MM.1S (cell line): ENCODE results near the gene SNTN.

Source experiments
- DNase-seq: peaks from one replicate; pipeline ENCODE4 v3.0.0-alpha.2; 2015
- H2AFZ ChIP-seq: fragments of 300-600 bp; sonication (generic); 2 replicates; pipeline ENCODE4 v1.6.0; 2016; ENCODE audit warnings: antibody characterized with exemption, low read length
- H3F3A ChIP-seq: fragments of 300-600 bp; sonication (generic); 2 replicates; pipeline ENCODE4 v1.6.1; 2016; ENCODE audit warnings: mild to moderate bottlenecking, antibody characterized with exemption, low read length, moderate library complexity, mixed read lengths; ENCODE audit not compliant: insufficient read depth
- H3K27ac ChIP-seq: fragments of 300-600 bp; sonication (generic); 2 replicates; pipeline ENCODE4 v1.5.1; 2016; ENCODE audit warnings: mild to moderate bottlenecking, low read length
- H3K27me3 ChIP-seq: fragments of 300-600 bp; sonication (generic); replicated peaks from 2 replicates; pipeline ENCODE4 v1.6.0; 2016; ENCODE audit warnings: low read length; ENCODE audit not compliant: insufficient read depth
- H3K36me3 ChIP-seq: fragments of 300-600 bp; sonication (generic); replicated peaks from 2 replicates; pipeline ENCODE4 v1.6.1; 2016; ENCODE audit warnings: mild to moderate bottlenecking, low read length, mixed read lengths; ENCODE audit not compliant: insufficient read depth
- H3K4me1 ChIP-seq: fragments of 300-600 bp; sonication (generic); 2 replicates; pipeline ENCODE4 v1.6.1; 2016; ENCODE audit warnings: low read length, mixed read lengths
- H3K4me2 ChIP-seq: fragments of 300-600 bp; sonication (generic); 2 replicates; pipeline ENCODE4 v1.6.0; 2016; ENCODE audit warnings: low read depth, low read length
- H3K4me3 ChIP-seq: fragments of 300-600 bp; sonication (generic); 2 replicates; pipeline ENCODE4 v1.5.1; 2016; ENCODE audit warnings: low read length, mixed read lengths
- H3K79me2 ChIP-seq: fragments of 300-600 bp; sonication (generic); 2 replicates; pipeline ENCODE4 v1.6.1; 2016; ENCODE audit warnings: mixed run types, low read length, mixed read lengths
- H3K9ac ChIP-seq: fragments of 300-600 bp; sonication (generic); 2 replicates; pipeline ENCODE4 v1.6.1; 2016; ENCODE audit warnings: low read length, mixed read lengths
- H3K9me2 ChIP-seq: fragments of 300-600 bp; sonication (generic); replicated peaks from 2 replicates; pipeline ENCODE4 v1.6.1; 2016; ENCODE audit warnings: mild to moderate bottlenecking, low read length, mixed read lengths; ENCODE audit not compliant: insufficient read depth
- H3K9me3 ChIP-seq: fragments of 300-600 bp; sonication (generic); replicated peaks from 2 replicates; pipeline ENCODE4 v1.6.1; 2016; ENCODE audit warnings: mild to moderate bottlenecking, low read length, mixed read lengths; ENCODE audit not compliant: insufficient read depth
- H4K20me1 ChIP-seq: fragments of 300-600 bp; sonication (generic); 2 replicates; pipeline ENCODE4 v1.6.1; 2016; ENCODE audit warnings: mild to moderate bottlenecking, low read length, moderate library complexity, mixed read lengths; ENCODE audit not compliant: insufficient read depth
- EZH2 ChIP-seq: fragments of 300-600 bp; sonication (generic); optimal IDR thresholded peaks from 2 replicates; pipeline ENCODE3; 2017; ENCODE audit warnings: low read depth, mild to moderate bottlenecking, antibody characterized with exemption, low read length, mixed read lengths
- EZH2phosphoT487 ChIP-seq: fragments of 300-600 bp; sonication (generic); IDR thresholded peaks from 2 replicates; pipeline ENCODE4 v1.6.1; 2018; ENCODE audit warnings: antibody characterized with exemption, low read length
- TF ChIP-seq, protein P1 (sequence below): fragments of 300-600 bp; sonication (generic); IDR thresholded peaks from 2 replicates; pipeline ENCODE4 v1.5.1; 2016; ENCODE audit warnings: antibody characterized with exemption, low read length, mixed read lengths

Gene SNTN

DNA sequence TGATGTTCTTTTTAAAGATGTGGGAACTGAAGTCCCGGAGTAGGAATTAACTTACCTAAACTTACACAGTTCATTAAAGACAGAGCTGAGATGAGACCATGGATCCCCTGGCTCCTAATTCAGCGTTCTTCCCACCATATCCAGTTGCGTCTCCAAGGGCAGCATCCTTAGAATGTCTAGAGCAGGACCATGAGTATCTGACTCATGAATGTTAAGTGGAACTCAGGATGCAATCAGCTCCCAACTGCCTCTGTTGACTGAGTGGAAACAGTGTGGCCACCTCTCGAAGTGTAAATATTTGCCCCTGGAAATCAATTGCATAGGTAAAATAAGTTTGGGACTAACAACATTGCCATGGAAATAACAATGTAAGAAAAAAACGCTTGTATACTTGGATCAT, 2.5 kb downstream of the SNTN start:
- Histone ChIP-seq H3K4me3 (no peak overlapping the region), H3K36me3 (no peaks in the 10 kb centered on the region), H3K27me3 (no peaks in the 10 kb centered on the region), H3K4me2 (no peak overlapping the region), H4K20me1 (no peaks in the 10 kb centered on the region), H3K9me2 (no peaks in the 10 kb centered on the region), H3F3A (no peaks in the 10 kb centered on the region), H3K79me2 (no peaks in the 10 kb centered on the region), H3K9ac (no peak overlapping the region), H3K4me1 (no peaks in the 10 kb centered on the region), H3K27ac (no peak overlapping the region), H2AFZ (no peak overlapping the region), H3K9me3 (no peaks in the 10 kb centered on the region)
- no peak for TF ChIP-seq EZH2phosphoT487
- TF ChIP-seq, protein P1, sequence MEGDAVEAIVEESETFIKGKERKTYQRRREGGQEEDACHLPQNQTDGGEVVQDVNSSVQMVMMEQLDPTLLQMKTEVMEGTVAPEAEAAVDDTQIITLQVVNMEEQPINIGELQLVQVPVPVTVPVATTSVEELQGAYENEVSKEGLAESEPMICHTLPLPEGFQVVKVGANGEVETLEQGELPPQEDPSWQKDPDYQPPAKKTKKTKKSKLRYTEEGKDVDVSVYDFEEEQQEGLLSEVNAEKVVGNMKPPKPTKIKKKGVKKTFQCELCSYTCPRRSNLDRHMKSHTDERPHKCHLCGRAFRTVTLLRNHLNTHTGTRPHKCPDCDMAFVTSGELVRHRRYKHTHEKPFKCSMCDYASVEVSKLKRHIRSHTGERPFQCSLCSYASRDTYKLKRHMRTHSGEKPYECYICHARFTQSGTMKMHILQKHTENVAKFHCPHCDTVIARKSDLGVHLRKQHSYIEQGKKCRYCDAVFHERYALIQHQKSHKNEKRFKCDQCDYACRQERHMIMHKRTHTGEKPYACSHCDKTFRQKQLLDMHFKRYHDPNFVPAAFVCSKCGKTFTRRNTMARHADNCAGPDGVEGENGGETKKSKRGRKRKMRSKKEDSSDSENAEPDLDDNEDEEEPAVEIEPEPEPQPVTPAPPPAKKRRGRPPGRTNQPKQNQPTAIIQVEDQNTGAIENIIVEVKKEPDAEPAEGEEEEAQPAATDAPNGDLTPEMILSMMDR, result no peak
- TF ChIP-seq EZH2, result no peak
- DNase-seq, result no peak

DNA sequence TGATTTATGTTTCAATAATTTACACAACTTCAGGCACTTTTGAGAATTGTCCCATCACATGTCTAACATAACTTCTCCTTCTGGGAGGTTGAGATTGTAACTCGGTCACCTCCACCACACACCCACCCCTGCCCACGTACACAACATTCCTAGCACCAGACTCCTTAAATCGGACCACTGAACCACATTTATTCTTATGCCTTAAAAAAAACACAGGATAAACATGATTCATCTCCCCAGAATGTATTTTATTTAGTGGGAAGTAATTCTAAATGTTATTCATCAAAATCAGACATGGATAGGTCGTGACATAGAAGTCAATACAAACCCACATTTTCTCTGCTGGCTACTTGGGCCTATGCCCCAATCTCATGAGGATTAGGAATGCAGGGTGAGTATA, 3.0 kb downstream of the SNTN start:
- H3K9me3 ChIP-seq, result no peaks in the 10 kb centered on the region
- no peaks in the 10 kb centered on the region for H3K79me2 ChIP-seq
- no peaks in the 10 kb centered on the region for H4K20me1 ChIP-seq
- H3K9ac ChIP-seq, result no peak overlapping the region
- no peaks in the 10 kb centered on the region for H3F3A ChIP-seq
- no peaks in the 10 kb centered on the region for H3K9me2 ChIP-seq
- no peaks in the 10 kb centered on the region for H3K27me3 ChIP-seq
- H3K27ac ChIP-seq, result no peak overlapping the region
- no peak overlapping the region for H3K4me3 ChIP-seq
- no peaks in the 10 kb centered on the region for H3K4me1 ChIP-seq
- H3K36me3 ChIP-seq, result no peaks in the 10 kb centered on the region
- no peak for TF ChIP-seq EZH2phosphoT487
- no peak for TF ChIP-seq EZH2
- TF ChIP-seq, protein P1, result no peak
- no peak overlapping the region for H2AFZ ChIP-seq
- no peak for DNase-seq
- no peak overlapping the region for H3K4me2 ChIP-seq

DNA sequence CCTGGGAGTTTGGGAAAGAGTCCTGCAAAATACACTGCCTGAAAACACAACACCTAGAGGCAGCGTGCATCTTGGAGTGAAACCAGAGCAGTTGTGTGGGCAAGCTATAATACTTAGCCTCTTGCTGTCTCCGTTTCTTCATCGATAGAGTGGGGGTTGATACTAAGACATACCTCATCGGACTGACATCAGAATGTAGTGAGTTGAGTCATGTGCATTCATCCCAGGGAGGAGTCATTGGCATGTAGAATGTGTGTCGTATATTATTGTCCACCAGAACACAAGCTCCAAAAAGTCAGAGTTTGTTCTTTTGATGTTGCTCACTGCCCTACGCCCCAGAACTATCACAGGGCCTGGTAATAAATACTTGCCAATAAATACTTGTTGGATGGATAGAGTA, 4.3 kb downstream of the SNTN start:
- Histone ChIP-seq H3K9me3 (no peaks in the 10 kb centered on the region), H4K20me1 (no peaks in the 10 kb centered on the region), H3K79me2 (no peaks in the 10 kb centered on the region), H3K36me3 (no peaks in the 10 kb centered on the region), H2AFZ (no peak overlapping the region), H3F3A (no peaks in the 10 kb centered on the region), H3K9me2 (no peaks in the 10 kb centered on the region), H3K9ac (no peak overlapping the region), H3K4me3 (no peak overlapping the region), H3K27me3 (no peaks in the 10 kb centered on the region), H3K4me1 (no peaks in the 10 kb centered on the region), H3K27ac (no peak overlapping the region), H3K4me2 (no peak overlapping the region)
- DNase-seq, result no peak
- TF ChIP-seq, protein P1, result no peak
- TF ChIP-seq EZH2 (no peak), EZH2phosphoT487 (no peak)
